ENCODE data around the gene TFR2. TPM values are rescaled to one million over a fixed set of nuclear protein-coding genes. Genes with fewer than 3 reads are reported as not detected.

TFR2 gene
- total and polyA plus RNA-seq, 2 experiments from 2014 or later = 3.7 to 4.2 TPM

GRCh38 chr7:100578246-100579183, 62.8 kb downstream of the TFR2 start (continued):
- TF ChIP-seq ZNF462 (CRISPR knock-in tag; IDR thresholded peaks at IDR 0.05) (no peak), CREB1 (CRISPR knock-in tag; IDR thresholded peaks at IDR 0.05; ENCODE audit: low read depth) (no peak), EZH2phosphoT487 (IDR thresholded peaks at IDR 0.05; ENCODE audit: unreplicated experiment) (no peak), ETS1 (IDR thresholded peaks at IDR 0.05) (no peak), STAT1 (IDR thresholded peaks at IDR 0.05; ENCODE audit: unreplicated experiment) (no peak), ZNF331 (CRISPR knock-in tag; IDR thresholded peaks at IDR 0.05; ENCODE audit: low read depth) (no peak), NANOG (IDR thresholded peaks at IDR 0.05; ENCODE audit: borderline replicate concordance) (no peak), JUNB (IDR thresholded peaks at IDR 0.05; ENCODE audit: unreplicated experiment) (no peak)
- TF ChIP-seq, protein P1, sequence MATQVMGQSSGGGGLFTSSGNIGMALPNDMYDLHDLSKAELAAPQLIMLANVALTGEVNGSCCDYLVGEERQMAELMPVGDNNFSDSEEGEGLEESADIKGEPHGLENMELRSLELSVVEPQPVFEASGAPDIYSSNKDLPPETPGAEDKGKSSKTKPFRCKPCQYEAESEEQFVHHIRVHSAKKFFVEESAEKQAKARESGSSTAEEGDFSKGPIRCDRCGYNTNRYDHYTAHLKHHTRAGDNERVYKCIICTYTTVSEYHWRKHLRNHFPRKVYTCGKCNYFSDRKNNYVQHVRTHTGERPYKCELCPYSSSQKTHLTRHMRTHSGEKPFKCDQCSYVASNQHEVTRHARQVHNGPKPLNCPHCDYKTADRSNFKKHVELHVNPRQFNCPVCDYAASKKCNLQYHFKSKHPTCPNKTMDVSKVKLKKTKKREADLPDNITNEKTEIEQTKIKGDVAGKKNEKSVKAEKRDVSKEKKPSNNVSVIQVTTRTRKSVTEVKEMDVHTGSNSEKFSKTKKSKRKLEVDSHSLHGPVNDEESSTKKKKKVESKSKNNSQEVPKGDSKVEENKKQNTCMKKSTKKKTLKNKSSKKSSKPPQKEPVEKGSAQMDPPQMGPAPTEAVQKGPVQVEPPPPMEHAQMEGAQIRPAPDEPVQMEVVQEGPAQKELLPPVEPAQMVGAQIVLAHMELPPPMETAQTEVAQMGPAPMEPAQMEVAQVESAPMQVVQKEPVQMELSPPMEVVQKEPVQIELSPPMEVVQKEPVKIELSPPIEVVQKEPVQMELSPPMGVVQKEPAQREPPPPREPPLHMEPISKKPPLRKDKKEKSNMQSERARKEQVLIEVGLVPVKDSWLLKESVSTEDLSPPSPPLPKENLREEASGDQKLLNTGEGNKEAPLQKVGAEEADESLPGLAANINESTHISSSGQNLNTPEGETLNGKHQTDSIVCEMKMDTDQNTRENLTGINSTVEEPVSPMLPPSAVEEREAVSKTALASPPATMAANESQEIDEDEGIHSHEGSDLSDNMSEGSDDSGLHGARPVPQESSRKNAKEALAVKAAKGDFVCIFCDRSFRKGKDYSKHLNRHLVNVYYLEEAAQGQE (IDR thresholded peaks at IDR 0.05; ENCODE audit: unreplicated experiment) = no peak

All from GM23338 (cell line).